SH-SY5Y (cell line): ENCODE data around the gene GCN1.

ENCODE experiments used
- GATA2 ChIP-seq: IDR thresholded peaks from 2 replicates; pipeline ENCODE4 v1.6.1; 2011; ENCODE audit warnings: mild to moderate bottlenecking, low read depth, low read length
- GATA3 ChIP-seq: IDR thresholded peaks from 2 replicates; pipeline ENCODE4 v1.6.1; 2011; ENCODE audit warnings: low read depth, mild to moderate bottlenecking, low read length, moderate library complexity

The GCN1 gene

GRCh38 chr12:120099738-120100137 lies 94.8 kb downstream of the GCN1 start:
- TF ChIP-seq GATA3 (no peak), GATA2 (no peak)

GRCh38 chr12:120098756-120099470 lies 95.6 kb downstream of the GCN1 start:
- no peak for TF ChIP-seq GATA2
- TF ChIP-seq GATA3, result no peak

- TF ChIP-seq GATA2 (no peak), GATA3 (no peak)
Measured at GRCh38 chr12:120096671-120097202, 97.8 kb downstream of the GCN1 start.

- TF ChIP-seq GATA3 (no peak), GATA2 (no peak)
Measured at GRCh38 chr12:120095736-120096135, 98.8 kb downstream of the GCN1 start.

- TF ChIP-seq GATA3 (no peak), GATA2 (no peak)
Measured at GRCh38 chr12:120095331-120095730, 99.2 kb downstream of the GCN1 start.

GRCh38 chr12:120094485-120094884 lies 100.0 kb downstream of the GCN1 start:
- TF ChIP-seq GATA3, result no peak
- TF ChIP-seq GATA2, result no peak

- TF ChIP-seq GATA3 (no peak), GATA2 (peak; percentile 97)
Measured at GRCh38 chr12:120093592-120094355, 100.7 kb downstream of the GCN1 start.

- TF ChIP-seq GATA3, result no peak
- TF ChIP-seq GATA2, result no peak
Measured at GRCh38 chr12:120093336-120093591, 101.3 kb downstream of the GCN1 start.

- TF ChIP-seq GATA3 (no peak), GATA2 (no peak)
Measured at GRCh38 chr12:120092551-120093335, 101.8 kb downstream of the GCN1 start.

GRCh38 chr12:120091371-120092090 lies 103.0 kb downstream of the GCN1 start:
- TF ChIP-seq GATA2 (no peak), GATA3 (no peak)

- TF ChIP-seq GATA3 (no peak), GATA2 (no peak)
Measured at GRCh38 chr12:120090626-120091295, 103.8 kb downstream of the GCN1 start.

GRCh38 chr12:120090206-120090605 lies 104.3 kb downstream of the GCN1 start:
- TF ChIP-seq GATA2, result no peak
- TF ChIP-seq GATA3, result no peak

GRCh38 chr12:120089796-120090195 lies 104.7 kb downstream of the GCN1 start:
- TF ChIP-seq GATA3, result no peak
- TF ChIP-seq GATA2, result no peak
